GM21423 (cell line): Measurements from ENCODE around the gene SLC25A42.

Source experiments
- ATAC-seq: cut with Tn5 transposase; IDR thresholded peaks from one replicate; pipeline ENCODE4 v1.9.1; 2021; ENCODE audit warnings: mild to moderate bottlenecking, moderate library complexity; ENCODE audit not compliant: unreplicated experiment

The SLC25A42 gene

GRCh38 chr19:19050731-19051130 lies 13.1 kb upstream of the SLC25A42 start:
- ATAC-seq = no peak

GRCh38 chr19:19051478-19052213 lies 12.1 kb upstream of the SLC25A42 start:
- ATAC-seq = no peak

- ATAC-seq = no peak
Observed at GRCh38 chr19:19052921-19053320, 10.9 kb upstream of the SLC25A42 start.

DNA sequence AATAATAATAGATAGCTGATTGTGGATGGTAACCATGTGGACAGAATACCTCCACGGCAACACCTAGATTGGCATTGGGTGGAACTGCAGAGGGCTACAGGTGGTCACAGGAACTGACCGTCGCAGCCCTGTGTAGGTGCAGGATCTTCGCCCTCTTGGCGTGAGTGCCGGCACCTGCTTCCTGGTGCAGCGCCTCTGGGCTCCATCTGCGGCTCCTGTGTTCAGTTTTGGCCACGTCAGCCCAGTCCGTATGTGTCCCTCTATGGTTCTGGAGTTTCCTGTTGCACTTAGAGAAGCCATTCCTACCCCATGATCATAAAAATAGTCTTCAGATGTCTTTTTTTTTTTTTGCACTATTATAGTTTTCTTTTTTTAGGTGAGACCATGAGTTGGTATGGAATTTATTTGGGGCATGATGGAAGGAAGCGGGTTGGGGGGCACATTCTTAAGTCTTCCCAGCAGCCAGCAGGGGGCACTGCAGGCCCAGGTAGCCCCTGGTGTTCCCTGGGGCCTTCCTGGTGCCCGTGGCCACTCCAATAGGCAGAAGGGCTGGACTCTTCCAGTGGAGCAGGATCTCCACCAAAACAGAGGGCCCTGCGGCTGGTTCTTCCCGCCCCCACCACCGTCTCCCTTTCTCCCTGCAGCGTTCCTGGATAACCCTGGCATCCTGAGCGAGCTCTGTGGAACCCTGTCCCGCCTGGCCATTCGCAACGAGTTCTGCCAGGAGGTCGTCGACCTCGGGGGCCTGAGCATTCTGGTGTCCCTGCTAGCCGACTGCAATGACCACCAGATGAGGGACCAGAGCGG lies 10.1 kb upstream of the SLC25A42 start:
- ATAC-seq = no peak

DNA sequence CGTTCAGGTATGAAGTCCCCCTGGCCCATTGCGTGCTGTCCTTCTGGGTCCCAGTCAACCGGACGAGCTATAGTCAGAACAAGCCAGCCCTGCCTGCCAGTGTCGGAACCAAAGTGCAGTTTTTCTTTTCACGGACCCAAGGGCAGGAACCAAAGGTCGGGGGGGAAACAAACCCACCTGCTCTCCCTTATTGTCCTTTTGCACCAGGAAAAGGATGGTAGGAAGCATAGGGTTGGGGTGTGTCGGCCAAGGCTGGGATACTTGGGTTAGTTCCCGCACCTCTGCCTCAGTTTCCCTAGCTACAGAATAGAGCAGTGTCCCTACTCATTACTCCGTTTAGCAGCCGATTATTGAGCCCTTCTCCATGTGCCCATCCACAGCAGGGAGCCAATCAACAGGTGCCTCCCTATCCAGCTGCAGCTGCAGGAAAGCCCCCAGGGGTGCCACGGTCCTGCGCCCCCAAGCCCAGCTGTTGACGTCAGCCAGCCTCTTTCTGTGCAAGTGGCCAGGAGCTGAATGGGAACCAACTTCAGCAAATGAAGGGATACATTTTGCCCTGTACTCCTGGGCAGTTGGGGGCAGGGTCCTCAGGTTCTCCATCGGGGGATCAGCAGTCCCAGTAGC lies 9.4 kb upstream of the SLC25A42 start:
- no peak for ATAC-seq

DNA sequence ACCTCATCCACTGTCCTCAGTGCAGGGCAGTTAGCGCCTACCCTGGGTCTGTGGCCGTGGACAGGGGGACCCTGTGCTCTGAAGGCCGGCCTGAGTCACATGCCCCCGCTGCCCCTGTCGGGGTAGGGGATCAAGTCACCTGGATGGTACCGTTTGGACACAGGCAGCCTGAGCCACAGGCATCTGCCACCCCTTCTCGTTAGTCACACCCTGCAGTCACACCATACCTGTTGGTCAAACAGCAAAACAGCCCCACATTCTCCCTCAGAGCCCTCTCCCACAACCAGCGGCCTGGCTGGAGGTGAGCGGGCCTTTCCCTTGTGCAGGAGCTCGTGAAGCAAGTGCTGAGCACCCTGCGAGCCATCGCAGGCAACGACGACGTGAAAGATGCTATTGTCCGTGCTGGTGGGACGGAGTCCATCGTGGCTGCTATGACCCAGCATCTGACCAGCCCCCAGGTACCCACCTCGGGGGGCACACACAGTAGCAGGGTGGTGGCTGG lies 8.8 kb upstream of the SLC25A42 start:
- no peak for ATAC-seq

- no peak for ATAC-seq
Observed at GRCh38 chr19:19055701-19056100, 8.1 kb upstream of the SLC25A42 start.

DNA sequence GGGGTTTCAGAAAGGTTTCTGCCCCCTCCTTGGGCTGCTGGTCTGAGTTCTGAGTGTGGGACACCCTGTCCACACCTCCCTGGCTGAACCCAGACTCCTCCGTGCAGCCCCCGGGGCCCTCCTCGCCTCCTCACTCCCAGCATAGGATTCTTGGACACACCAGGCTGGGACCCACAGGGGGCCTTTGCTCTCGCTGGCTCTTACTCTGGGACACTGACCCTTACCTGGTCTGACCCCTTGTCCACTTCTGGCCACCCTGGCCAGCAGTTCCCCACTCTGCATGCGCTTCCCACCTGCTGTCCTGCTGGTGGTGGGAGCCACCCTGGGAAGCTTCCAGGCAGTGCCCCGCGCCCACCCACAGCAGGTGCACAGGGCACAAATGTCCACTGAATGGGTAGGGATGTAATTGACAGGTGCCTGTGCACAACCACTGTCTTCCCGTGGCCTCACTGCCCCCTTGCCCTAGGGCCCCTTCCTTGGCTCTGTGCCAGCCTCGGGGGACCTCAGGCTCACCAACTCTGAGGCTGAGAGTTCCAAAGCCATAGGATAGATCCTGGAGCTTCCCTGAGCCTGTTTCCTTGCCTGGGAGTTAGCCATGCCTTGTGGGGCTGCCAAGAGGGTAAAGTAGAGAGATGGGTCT lies 7.0 kb upstream of the SLC25A42 start:
- ATAC-seq = no peak

GRCh38 chr19:19057317-19057716 lies 6.5 kb upstream of the SLC25A42 start:
- ATAC-seq = no peak

GRCh38 chr19:19057720-19058119 lies 6.1 kb upstream of the SLC25A42 start:
- ATAC-seq = no peak

- ATAC-seq = no peak
Observed at GRCh38 chr19:19059018-19059836, 4.6 kb upstream of the SLC25A42 start.

DNA sequence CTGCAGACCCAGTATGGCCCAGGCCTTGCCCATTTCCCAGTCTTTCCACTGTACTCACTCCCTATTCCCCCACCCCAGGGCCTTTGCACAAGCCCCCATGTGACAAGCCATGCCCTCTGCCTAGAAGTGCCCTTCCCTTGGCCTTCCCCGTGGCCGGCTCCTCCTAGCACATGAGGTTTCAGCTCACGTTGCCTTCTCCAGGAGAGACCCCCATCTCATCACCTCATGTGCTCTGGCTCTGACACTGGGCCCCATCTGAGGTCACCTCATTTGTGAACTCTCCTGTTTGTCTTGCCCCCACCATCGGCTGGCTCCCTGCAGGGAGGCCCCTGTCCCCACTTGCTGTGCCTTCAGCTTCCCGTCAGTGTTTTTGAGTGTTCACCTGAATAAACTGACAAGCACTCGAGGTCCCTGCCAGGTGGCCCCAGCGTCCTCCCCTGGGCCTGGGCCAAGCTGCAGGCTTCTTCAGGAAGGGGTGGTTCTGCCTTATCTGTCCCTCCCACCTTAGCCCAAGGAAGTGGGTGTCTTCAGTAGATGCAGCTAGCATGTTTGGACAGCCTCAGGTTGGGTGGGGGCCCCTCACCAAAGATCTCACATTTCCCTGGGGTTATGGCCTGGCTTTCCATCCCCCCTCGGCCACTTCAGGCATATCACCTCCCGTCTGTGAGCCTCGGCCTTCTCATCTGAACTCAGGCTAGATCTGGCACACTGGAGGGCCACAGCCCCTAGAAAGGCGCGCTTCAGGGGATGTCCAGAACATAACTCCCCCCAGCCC lies 3.8 kb upstream of the SLC25A42 start:
- ATAC-seq = no peak

DNA sequence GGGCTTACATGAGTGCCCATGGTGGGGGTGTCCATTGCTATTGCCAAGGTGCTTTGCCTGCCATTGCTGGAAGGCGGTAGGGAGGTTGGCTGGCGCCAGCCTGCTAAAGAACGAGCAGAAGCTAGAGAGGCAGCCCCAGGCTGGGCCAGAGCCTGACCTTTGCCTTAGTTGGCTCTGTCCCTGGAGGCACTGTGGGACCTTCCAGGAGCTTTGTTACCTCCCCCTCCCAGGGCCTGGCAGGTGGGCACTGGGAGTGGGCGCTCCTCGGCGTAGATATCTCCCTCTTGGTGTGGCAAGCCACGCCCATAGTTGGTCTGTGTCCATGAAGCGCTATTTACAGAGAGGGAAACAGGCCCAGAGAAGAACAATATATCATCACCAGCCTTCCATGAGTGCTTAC lies 2.3 kb upstream of the SLC25A42 start:
- no peak for ATAC-seq

- ATAC-seq = no peak
Observed at GRCh38 chr19:19062454-19063182, 1.2 kb upstream of the SLC25A42 start.

DNA sequence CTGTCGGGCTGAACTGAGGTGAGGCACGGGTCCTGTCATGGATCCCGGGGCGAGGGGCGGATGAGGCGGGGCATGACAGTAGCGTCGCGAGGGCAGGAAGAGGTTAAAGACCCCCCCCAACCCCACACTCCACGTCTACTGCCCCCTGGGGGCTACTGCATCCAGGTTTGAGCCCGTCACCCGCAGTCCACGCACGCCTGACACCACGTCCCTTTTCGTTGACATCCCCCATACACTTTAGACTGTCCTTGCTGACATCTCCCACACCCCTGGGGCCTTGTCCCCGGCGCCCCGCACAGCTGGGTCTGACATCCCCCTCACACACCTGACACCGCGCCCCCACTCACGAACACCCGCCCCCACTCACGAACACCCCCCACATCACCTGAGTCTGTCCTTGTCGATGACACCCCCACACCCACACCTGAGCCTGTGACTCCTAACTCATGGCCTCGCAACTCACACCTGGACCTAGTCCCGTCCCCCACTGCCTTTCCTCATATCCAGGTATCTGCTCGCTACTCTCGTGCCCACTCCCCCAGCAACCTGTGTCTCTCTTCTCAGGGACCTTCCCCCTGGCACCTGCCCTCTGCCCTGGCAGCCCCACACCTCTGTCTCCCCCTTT lies 416 bp downstream of the SLC25A42 start:
- ATAC-seq = no peak

DNA sequence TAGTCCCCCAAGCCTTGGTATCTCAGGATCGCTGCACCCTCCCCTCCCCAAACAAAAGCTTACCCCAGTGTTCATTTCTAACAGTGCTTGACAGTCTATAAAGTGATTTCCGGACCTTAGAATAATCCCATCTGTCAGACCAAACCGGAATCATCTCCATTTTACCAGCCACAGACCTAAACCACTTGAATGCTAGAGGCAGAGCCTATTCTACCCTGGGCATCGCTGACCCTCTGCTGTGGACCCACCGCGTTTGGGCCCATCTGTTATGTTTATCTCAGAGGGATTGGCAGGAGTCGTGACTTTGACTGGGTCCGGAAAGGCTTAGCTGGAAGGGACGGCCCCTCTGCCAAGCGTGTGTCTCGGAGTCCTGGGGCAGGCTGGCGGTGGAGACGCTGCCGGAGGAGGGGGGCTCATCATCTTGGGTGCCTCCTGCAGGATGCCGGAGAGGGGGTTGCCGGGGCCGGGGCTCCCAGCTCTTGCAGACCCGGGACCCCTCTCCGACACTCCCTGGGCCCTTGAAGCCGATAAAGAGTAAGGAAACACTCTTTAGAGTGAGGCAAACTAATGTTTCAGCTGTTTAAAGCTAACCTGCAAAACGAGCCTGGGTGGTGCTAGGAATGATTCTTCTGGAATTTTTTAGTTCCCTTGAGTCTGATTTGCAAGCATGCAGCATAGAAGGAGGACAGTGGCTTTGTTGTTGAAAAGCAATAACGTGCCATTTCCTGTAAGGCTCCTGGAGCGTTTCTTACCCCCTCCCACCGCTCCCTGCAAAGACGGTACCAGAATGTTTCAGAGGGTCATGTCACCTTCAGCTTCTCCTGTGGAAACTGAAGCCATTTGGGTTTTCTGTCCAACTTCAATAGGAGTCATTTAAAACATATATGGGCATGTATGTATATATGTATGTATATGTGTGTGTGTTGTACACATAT lies 1.3 kb downstream of the SLC25A42 start:
- no peak for ATAC-seq

DNA sequence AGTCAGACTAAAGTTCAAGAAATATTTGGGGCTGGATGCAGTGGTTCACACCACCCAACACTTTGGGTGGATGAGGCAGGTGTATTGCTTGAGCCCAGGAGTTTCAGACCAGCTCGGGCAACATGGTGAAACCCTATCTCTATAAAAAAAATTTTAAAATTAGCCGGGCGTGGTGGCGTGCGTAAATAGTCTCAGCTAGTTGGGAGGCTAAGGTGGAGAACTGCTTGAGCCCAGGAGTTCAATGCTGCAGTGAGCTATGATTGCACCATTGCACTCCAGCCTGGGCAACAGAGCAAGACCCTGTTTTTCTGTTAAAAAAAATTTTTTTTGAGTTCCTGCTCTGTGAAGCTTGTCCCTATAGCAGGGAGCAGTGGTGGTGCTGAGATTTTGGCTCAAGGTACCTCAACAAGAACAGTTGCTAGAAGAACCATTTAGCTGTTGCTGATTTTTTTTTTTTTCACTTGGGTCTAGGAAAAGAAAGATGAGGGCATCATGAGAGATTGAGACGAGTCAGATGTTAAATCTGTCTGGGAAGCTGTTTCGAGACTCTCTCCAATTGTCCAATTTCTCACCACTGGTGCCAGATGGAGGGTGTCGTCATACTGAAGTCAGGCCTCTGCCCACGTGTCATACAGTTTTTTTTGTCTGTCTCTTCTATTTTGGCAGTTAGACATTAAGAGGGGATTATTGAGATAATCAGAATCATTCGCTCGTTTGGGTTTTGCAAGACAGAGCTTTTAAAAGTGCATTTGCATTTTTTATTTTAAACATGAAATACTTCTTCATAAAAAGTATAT lies 3.7 kb downstream of the SLC25A42 start:
- no peak for ATAC-seq
